ENCODE measurements around the gene GOLT1B.

GOLT1B gene

GRCh38 chr12:21561158-21561557, 59.6 kb downstream of the GOLT1B start:
- no peak for DNase-seq (ENCODE audit: extremely low read depth in 1 of 2, low read depth in 1 of 2)

DNA sequence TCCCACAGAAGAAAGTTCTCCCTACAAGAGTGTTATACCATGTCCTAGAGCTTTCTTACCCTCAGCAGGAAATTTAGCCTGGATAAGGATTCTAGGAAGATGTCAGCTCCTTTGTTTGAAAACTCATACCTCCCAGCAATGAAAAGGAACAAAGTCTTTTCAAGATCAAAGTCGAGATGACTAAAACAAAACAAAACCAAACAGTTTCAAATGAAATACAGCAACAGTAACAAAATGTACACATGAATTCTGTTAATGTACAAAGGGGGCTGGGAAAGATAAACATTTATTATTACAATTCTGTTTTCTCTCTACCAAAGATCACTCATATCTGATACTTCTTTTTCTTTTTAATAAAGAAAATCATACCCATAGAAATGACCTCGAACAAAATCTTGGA, 61.3 kb downstream of the GOLT1B start:
- no peak for DNase-seq (ENCODE audit: extremely low read depth in 1 of 2, low read depth in 1 of 2)

DNA sequence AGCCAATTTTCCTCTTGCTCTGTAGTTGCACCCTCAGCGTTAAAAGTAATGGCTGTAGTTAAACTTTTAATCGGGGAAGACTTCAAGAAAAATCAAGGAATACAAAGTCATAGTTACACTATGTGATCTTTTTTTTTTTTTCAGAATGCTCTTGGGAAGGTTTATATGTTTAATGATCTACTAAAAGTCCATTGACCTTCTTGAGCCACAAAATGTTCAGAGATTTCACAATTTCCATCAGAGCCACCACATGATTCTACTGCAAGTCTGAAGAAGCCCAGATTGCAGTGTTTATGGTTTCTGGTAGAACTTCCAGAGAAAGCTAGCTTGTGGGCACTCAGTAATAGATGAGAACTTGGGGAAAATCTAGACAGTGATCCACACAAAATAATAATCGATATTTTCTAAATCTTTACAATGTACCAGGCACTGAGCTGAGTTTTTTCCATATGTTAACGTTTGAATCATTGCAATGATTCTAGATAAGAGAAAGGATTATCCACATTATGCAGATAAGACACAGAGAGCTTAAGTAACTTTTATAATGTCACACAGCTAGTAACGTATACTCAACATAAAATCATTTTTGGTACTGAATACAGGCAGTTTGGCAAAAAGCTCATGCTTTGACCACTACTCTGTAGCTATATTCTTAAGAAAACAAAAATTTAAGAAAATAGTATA, 64.8 kb downstream of the GOLT1B start:
- no peak for DNase-seq (ENCODE audit: extremely low read depth in 1 of 2, low read depth in 1 of 2)

GRCh38 chr12:21566907-21567394, 65.4 kb downstream of the GOLT1B start:
- no peak for DNase-seq (ENCODE audit: extremely low read depth in 1 of 2, low read depth in 1 of 2)
